Measurements from ENCODE around the gene CDK3. TPM values are rescaled to one million over a fixed set of nuclear protein-coding genes. Genes with fewer than 3 reads are reported as not detected.
"Not testable (repeated sequence)": the region's sequence is repeated elsewhere in the genome, so short reads cannot be mapped to it uniquely, and the experiment has no call there.

CDK3 gene
- 10 to 100 TPM in 3 of 4 donors, 1 to 10 TPM in 1; 7.9 to 82.3 (median 41.7) TPM for polyA plus RNA-seq
- long read RNA-seq, donor 1 = 0 reads
- long read RNA-seq, donor 2, partial matches to known transcripts = 0 of 1 reads
- long read RNA-seq, donor 2, other reads (novel, unspliced or antisense) = 0 of 1 reads
- long read RNA-seq, donor 3 = 0 reads
- long read RNA-seq, donor 4 = 0 reads
- long read RNA-seq, donor 5 = 0 reads
- long read RNA-seq, donor 6 = 0 reads
- long read RNA-seq, donor 7 = 0 reads
- long read RNA-seq, donor 8 = 0 reads
- long read RNA-seq, donor 9 = 0 reads
- long read RNA-seq, donor 10 = 0 reads

DNA sequence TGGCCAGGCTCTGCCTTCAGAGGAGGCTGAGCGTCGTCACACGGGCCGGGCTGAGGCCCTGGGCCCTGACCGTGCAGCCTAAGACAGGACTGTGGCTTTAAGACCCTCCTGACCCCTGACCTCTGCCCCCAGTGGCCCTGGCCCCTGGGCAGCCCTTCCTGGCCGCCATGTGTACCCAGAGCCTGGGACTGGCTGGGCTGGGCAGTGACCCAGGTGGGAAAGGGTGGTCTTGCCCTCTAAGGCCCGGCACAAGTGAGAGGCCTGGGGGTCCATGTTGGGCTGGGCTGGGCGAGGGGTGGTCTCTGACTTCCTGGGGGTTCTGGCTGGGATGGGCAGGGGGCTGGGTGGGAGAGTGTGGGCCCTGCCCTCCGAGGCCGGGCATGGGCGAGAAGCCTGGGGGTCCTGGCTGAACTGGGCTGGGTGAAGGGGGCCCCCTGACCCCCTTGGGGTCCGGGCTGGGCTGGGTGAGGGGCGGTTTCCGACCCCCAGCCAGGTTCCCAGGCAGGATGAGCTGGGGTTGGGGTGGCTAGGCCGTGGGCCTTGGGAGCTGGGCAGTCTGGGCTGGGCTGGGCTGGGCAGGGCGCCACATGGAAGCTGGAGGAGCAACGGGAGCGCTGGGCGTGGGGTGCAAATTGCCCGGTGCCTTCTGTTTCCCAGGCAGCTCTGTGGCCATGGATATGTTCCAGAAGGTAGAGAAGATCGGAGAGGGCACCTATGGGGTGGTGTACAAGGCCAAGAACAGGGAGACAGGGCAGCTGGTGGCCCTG, at the start of gene CDK3:
Gene CDK3 (plus strand): TSS at position 101 of the 767 bp plus-strand sequence. CDS start 571 bp downstream, at position 672.
- no peaks in the 10 kb centered on the region for H3K27me3 ChIP-seq (ENCODE audit: control insufficient read depth in 3 of 3, insufficient read depth in 3 of 3, low read length in 3 of 3)
- H3K36me3 ChIP-seq (ENCODE audit: control insufficient read depth in 3 of 3, insufficient read depth in 2 of 3, low read depth in 1 of 3, low read length in 3 of 3) = peaks cover 0 to 66% (median 4%) of the 10 kb centered on the region in 3 donors
- WGBS, 3 donors = 63 to 83% (median 71%) methylated on average over 19 to 21 of the region's 21 CpGs
- DNase-seq (no peak), FAIRE-seq (no peak)
- no peaks in the 10 kb centered on the region for H3K9me3 ChIP-seq (ENCODE audit: control insufficient read depth in 2 of 2, insufficient read depth in 1 of 2, low read depth in 1 of 2, low read length in 1 of 2)
- peaks cover 10 to 76% (median 10%) of the 10 kb centered on the region in 3 donors for H3K4me1 ChIP-seq (ENCODE audit: control insufficient read depth in 3 of 3, insufficient read depth in 2 of 3, low read depth in 1 of 3, low read length in 2 of 3)
- H3K4me3 ChIP-seq (ENCODE audit: low read depth in 1 of 3, low read length in 3 of 3) = no peak within 1 kb of the TSS
- H3K27ac ChIP-seq (ENCODE audit: low read depth in 1 of 3, low read length in 2 of 3) = peak within 1 kb of the TSS in 1 of 3 donors; percentile 65

DNA sequence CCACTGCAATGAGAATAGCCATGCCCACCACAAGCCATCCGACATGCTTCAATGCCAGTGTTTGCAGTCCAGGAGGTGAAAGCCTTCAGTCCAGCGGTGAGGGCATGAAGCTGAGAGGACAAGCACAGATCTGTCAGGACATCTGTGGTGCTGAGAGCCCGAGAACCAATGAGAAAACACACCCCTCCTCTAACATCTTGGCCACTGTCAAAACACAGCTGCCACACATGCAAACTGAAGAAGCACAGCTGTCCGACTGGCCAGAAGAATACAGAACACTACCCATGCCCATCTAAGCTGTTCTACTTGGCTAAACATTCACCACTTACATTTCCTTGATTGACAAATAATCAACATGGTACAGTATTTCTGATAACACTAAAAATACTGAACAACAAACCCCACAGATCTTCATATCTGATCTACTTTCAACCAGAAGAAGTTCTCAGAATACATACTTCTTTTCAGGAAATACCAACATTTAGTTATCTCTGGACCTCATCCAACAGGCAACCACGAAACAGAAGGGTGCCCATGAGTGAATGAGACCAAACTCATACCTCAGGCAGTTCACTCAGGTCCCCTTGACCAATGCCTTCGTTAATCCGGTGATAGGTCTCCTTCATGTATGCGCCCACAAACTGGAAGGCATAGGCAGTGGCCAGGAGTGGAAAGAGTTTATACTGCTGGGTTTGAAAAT, 49.6 kb upstream of the CDK3 start:
- Histone ChIP-seq H3K27ac (ENCODE audit: low read depth in 1 of 3, low read length in 2 of 3) (no peak overlapping the region), H3K9me3 (ENCODE audit: control insufficient read depth in 2 of 2, insufficient read depth in 1 of 2, low read depth in 1 of 2, low read length in 1 of 2) (no peaks in the 10 kb centered on the region), H3K36me3 (ENCODE audit: control insufficient read depth in 3 of 3, insufficient read depth in 2 of 3, low read depth in 1 of 3, low read length in 3 of 3) (peaks cover 12 to 79% (median 45%) of the 10 kb centered on the region in 3 donors), H3K27me3 (ENCODE audit: control insufficient read depth in 3 of 3, insufficient read depth in 3 of 3, low read length in 3 of 3) (no peaks in the 10 kb centered on the region), H3K4me3 (ENCODE audit: low read depth in 1 of 3, low read length in 3 of 3) (no peak overlapping the region), H3K4me1 (ENCODE audit: control insufficient read depth in 3 of 3, insufficient read depth in 2 of 3, low read depth in 1 of 3, low read length in 2 of 3) (no peaks in the 10 kb centered on the region)
- no peak for DNase-seq
- no peak for FAIRE-seq
- WGBS, 3 donors = 75 to 90% (median 84%) methylated on average over 8 of the region's 8 CpGs

DNA sequence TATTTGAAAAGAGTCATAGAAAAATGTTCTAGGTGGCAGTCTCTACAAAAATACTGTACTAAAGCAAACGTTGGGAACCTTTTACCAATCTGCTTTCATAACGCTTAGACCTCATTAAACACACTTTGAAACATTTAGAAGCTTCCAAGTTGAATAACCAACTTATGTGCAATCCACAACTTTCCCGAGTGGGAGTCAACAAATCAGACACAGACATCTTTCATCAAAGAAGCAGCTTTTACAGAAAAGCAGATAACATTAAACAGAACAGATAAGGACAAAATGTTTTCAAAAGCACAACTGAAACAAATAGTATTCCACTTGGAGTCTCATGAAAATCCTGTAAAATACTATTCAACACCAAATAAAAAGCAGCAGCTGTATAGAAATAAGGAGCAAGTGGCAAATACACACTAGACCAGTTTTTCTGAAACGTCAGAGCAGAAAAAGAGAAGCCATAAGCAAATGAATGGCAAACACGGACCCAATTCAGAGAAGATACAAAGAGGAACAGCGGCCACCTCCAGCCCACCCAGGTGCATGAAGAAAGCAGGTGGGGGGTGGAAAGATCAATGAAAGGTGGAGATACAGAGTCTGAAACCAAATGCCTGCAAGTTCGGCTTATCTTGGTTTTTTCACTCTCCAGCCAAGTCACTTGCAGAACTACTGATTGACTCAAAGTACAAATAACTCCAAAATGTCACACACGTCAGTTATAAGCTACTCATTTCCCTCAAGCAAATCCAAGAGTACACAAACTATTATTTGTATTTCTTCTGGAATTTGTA, 41.4 kb upstream of the CDK3 start:
- H3K27me3 ChIP-seq (ENCODE audit: control insufficient read depth in 3 of 3, insufficient read depth in 3 of 3, low read length in 3 of 3) = no peaks in the 10 kb centered on the region
- H3K4me3 ChIP-seq (ENCODE audit: low read depth in 1 of 3, low read length in 3 of 3) = peak overlapping the region in 1 of 3 donors; percentile 0
- peak; percentile 71 to 90 for DNase-seq
- peak overlapping the region; percentile 14 to 68 (median 32) for H3K27ac ChIP-seq (ENCODE audit: low read depth in 1 of 3, low read length in 2 of 3)
- H3K9me3 ChIP-seq (ENCODE audit: control insufficient read depth in 2 of 2, insufficient read depth in 1 of 2, low read depth in 1 of 2, low read length in 1 of 2) = no peaks in the 10 kb centered on the region
- peaks cover 4 to 45% (median 13%) of the 10 kb centered on the region in 3 donors for H3K36me3 ChIP-seq (ENCODE audit: control insufficient read depth in 3 of 3, insufficient read depth in 2 of 3, low read depth in 1 of 3, low read length in 3 of 3)
- no peak for FAIRE-seq
- WGBS, 3 donors = 15 to 49% (median 32%) methylated on average over 8 of the region's 8 CpGs
- peaks cover 0 to 16% (median 5%) of the 10 kb centered on the region in 3 donors for H3K4me1 ChIP-seq (ENCODE audit: control insufficient read depth in 3 of 3, insufficient read depth in 2 of 3, low read depth in 1 of 3, low read length in 2 of 3)

DNA sequence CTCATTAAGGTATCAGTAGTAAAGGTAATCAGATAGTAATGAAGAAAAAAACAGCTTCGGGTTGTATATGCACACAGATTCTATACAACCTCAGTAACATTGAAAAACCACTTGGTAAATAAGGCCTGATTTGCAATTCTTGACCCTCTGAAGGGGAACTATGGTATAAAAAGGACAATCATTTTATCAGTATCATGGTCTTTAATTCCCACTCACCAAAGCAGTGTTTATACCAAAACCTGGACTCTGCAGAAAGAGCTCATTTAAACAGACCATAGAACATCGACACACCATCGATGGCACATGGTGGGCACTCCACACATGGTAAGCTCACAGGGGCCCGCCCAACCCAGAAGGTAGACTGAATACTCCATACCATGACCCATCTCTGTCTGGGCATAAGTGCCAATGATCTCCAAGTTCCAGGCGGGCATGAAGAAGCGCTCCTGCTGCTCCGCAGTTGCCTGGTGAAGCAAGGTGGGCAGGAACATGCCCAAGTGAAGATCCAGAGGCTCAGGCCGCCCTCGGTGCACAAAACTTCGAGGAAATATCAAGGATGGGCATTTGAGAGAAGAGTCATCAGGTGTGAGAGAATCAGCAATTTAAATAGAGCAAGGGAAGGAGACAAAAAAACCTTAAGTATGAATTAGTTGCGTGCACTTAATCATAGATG, 40.7 kb upstream of the CDK3 start:
- Histone ChIP-seq H3K9me3 (ENCODE audit: control insufficient read depth in 2 of 2, insufficient read depth in 1 of 2, low read depth in 1 of 2, low read length in 1 of 2) (no peaks in the 10 kb centered on the region), H3K4me1 (ENCODE audit: control insufficient read depth in 3 of 3, insufficient read depth in 2 of 3, low read depth in 1 of 3, low read length in 2 of 3) (peaks cover 0 to 16% (median 5%) of the 10 kb centered on the region in 3 donors), H3K27ac (ENCODE audit: low read depth in 1 of 3, low read length in 2 of 3) (peak overlapping the region in 1 of 3 donors; percentile 68), H3K36me3 (ENCODE audit: control insufficient read depth in 3 of 3, insufficient read depth in 2 of 3, low read depth in 1 of 3, low read length in 3 of 3) (peaks cover 4 to 38% (median 14%) of the 10 kb centered on the region in 3 donors), H3K4me3 (ENCODE audit: low read depth in 1 of 3, low read length in 3 of 3) (no peak overlapping the region), H3K27me3 (ENCODE audit: control insufficient read depth in 3 of 3, insufficient read depth in 3 of 3, low read length in 3 of 3) (no peaks in the 10 kb centered on the region)
- 70 to 90% (median 79%) methylated on average over 11 of the region's 11 CpGs for WGBS, 3 donors
- DNase-seq (no peak), FAIRE-seq (no peak)

DNA sequence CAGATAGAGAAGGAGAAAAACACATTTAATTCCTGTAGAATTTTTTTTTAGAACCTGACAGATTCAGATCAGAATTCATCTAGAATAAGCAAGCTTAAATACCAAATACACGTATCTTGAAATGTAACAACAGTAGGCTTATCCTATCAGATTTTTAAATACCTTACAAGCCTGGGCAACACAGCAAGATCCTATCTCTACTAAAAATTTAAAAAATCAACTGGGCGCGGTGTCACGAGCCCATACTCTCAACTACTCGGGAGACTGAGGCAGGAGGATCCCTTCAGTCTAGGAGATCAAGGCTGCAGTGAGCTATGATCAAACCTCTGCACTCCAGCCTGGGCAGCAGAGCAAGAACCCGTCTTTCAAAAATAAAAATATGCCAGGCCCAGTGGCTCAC, 35.2 kb upstream of the CDK3 start:
- no peak for DNase-seq
- peaks cover 0 to 56% (median 10%) of the 10 kb centered on the region in 3 donors for H3K36me3 ChIP-seq (ENCODE audit: control insufficient read depth in 3 of 3, insufficient read depth in 2 of 3, low read depth in 1 of 3, low read length in 3 of 3)
- no peak for FAIRE-seq
- WGBS, 3 donors = 95 to 96% (median 96%) methylated on average over 6 of the region's 6 CpGs
- no peak overlapping the region for H3K27ac ChIP-seq (ENCODE audit: low read depth in 1 of 3, low read length in 2 of 3)
- H3K4me3 ChIP-seq (ENCODE audit: low read depth in 1 of 3, low read length in 3 of 3) = no peak overlapping the region
- no peaks in the 10 kb centered on the region for H3K27me3 ChIP-seq (ENCODE audit: control insufficient read depth in 3 of 3, insufficient read depth in 3 of 3, low read length in 3 of 3)
- peaks cover 0 to 6% (median 2%) of the 10 kb centered on the region in 3 donors for H3K4me1 ChIP-seq (ENCODE audit: control insufficient read depth in 3 of 3, insufficient read depth in 2 of 3, low read depth in 1 of 3, low read length in 2 of 3)
- no peaks in the 10 kb centered on the region for H3K9me3 ChIP-seq (ENCODE audit: control insufficient read depth in 2 of 2, insufficient read depth in 1 of 2, low read depth in 1 of 2, low read length in 1 of 2)

DNA sequence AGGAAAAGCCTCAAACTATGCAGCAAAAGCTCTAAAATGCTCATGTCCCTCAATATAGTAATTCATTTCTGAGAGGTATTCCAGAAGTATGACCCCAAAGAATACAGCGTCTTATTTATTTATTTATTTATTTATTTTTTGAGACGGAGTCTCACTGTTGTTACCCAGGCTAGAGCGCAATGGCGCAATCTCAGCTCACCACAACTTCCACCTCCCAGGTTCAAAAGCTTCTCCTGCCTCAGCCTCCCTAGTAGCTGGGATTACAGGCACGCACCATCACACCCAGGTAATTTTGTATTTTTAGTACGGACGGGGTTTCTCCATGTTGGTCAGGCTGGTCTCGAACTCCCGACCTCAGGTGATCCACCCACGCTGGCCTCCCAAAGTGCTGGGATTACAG, 31.6 kb upstream of the CDK3 start:
- not testable (repeated sequence) for H3K9me3 ChIP-seq (ENCODE audit: control insufficient read depth in 2 of 2, insufficient read depth in 1 of 2, low read depth in 1 of 2, low read length in 1 of 2); DNase-seq; H3K27me3 ChIP-seq (ENCODE audit: control insufficient read depth in 3 of 3, insufficient read depth in 3 of 3, low read length in 3 of 3); H3K4me3 ChIP-seq (ENCODE audit: low read depth in 1 of 3, low read length in 3 of 3); H3K27ac ChIP-seq (ENCODE audit: low read depth in 1 of 3, low read length in 2 of 3); FAIRE-seq; H3K4me1 ChIP-seq (ENCODE audit: control insufficient read depth in 3 of 3, insufficient read depth in 2 of 3, low read depth in 1 of 3, low read length in 2 of 3)
- WGBS, 3 donors = 91 to 96% (median 94%) methylated on average over 10 of the region's 10 CpGs
- peaks cover 0 to 60% (median 17%) of the 10 kb centered on the region in 3 donors for H3K36me3 ChIP-seq (ENCODE audit: control insufficient read depth in 3 of 3, insufficient read depth in 2 of 3, low read depth in 1 of 3, low read length in 3 of 3)

DNA sequence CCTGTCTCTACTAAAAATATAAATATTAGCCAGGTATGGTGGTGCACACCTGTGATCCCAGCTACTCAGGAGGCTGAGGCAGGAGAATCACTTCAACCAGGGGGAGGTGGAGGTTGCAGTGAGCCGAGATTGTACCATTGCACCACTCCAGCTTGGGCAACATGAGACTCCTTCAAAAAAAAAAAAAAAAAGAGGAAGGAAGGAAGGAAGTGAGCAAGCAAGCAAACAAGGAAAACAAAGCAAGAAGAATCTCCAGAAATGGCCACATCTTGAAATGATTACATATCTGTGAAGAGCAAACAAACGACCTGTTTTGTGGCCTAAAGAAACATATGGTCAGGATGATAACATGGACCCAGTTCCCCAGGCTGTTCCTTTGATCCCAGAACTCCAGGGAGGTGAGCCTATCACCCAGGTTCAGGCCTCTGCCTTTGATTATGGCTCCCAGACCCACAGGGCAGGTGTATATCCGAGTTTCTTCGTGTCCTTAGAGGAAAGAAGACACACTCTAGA, 30.6 kb upstream of the CDK3 start:
- WGBS, 3 donors = 43 to 52% (median 45%) methylated on average over 4 of the region's 4 CpGs

More for the DNA sequence above, 30.6 kb upstream of the CDK3 start:
- Histone ChIP-seq H3K27ac (ENCODE audit: low read depth in 1 of 3, low read length in 2 of 3) (peak overlapping the region in 2 of 3 donors; percentile 25 to 52), H3K9me3 (ENCODE audit: control insufficient read depth in 2 of 2, insufficient read depth in 1 of 2, low read depth in 1 of 2, low read length in 1 of 2) (no peaks in the 10 kb centered on the region), H3K27me3 (ENCODE audit: control insufficient read depth in 3 of 3, insufficient read depth in 3 of 3, low read length in 3 of 3) (no peaks in the 10 kb centered on the region), H3K4me3 (ENCODE audit: low read depth in 1 of 3, low read length in 3 of 3) (no peak overlapping the region), H3K4me1 (ENCODE audit: control insufficient read depth in 3 of 3, insufficient read depth in 2 of 3, low read depth in 1 of 3, low read length in 2 of 3) (peaks cover 2 to 8% (median 3%) of the 10 kb centered on the region in 3 donors), H3K36me3 (ENCODE audit: control insufficient read depth in 3 of 3, insufficient read depth in 2 of 3, low read depth in 1 of 3, low read length in 3 of 3) (peaks cover 0 to 65% (median 15%) of the 10 kb centered on the region in 3 donors)
- FAIRE-seq = no peak
- DNase-seq = no peak

Measured in small intestine (tissue), 16 donors.